ENCODE results near the gene RSPH4A.
"Not testable (repeated sequence)": the region's sequence is repeated elsewhere in the genome, so short reads cannot be mapped to it uniquely, and the experiment has no call there.

RSPH4A gene

DNA sequence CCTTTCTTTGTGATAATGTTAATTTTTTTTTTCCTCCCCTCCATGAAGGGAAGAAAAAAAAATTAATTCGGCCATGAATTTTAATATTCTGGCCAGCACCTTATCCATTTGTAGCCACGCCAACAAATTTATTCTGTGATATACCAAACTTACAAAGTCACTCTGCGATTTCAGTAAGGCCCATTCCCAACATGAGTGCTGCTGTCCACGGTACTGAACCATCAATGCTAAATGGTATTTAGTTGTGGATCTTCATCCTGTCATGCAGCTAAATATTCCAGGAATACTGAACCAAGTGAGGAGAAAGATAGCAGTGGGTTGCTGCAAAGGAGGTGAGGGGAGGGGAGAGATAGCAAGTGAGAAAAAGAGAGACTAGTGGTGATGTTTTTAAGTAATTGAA is 19.5 kb upstream of the RSPH4A start:
- Mint-ChIP-seq H3K4me1 (ENCODE audit: low read depth) (no peaks in the 10 kb centered on the region), H3K27me3 (ENCODE audit: low read depth) (no peaks in the 10 kb centered on the region), H3K9me3 (no peaks in the 10 kb centered on the region), H3K36me3 (ENCODE audit: low read depth) (peaks cover 27% of the 10 kb centered on the region), H3K4me3 (no peak overlapping the region), H3K27ac (no peak overlapping the region)

DNA sequence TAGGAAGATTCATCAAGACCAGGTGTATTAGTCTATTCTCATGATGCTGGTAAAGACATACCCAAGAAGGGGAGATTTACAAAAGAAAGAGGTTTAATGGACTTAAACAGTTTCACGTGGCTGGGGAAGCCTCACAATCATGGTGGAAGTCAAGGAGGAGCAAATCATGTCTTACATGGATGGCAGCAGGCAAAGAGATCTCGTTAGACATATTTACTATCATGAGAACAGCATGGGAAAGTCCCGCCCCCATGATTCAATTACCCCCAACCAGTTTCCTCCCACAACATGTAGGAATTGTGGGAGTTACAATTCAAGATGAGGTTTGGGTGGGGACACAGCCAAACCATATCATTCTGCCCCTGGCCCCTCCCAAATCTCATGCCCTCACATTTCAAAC is 12.4 kb upstream of the RSPH4A start:
- H3K27ac Mint-ChIP-seq; H3K9me3 Mint-ChIP-seq; H3K4me3 Mint-ChIP-seq; H3K27me3 Mint-ChIP-seq (ENCODE audit: low read depth); H3K4me1 Mint-ChIP-seq (ENCODE audit: low read depth); H3K36me3 Mint-ChIP-seq (ENCODE audit: low read depth): not testable (repeated sequence)

DNA sequence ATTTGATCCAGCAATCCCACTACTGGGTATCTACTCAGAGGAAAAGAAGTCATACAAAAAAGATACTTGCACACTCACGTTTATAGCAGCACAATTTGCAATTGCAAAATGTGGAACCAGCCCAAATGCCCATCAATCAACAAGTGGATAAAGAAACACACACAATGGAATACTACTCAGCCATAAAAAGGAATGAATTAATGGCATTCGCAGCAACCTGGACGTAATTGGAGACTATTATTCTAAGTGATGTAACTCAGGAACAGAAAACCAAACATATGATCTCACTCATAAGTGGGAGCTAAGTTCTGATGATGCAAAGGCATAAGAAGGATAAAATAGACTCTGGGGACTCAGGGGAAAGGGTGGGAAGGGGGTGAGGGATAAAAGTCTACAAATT is 11.4 kb upstream of the RSPH4A start:
- not testable (repeated sequence) for H3K4me3 Mint-ChIP-seq; H3K27me3 Mint-ChIP-seq (ENCODE audit: low read depth); H3K9me3 Mint-ChIP-seq; H3K36me3 Mint-ChIP-seq (ENCODE audit: low read depth); H3K27ac Mint-ChIP-seq; H3K4me1 Mint-ChIP-seq (ENCODE audit: low read depth)

DNA sequence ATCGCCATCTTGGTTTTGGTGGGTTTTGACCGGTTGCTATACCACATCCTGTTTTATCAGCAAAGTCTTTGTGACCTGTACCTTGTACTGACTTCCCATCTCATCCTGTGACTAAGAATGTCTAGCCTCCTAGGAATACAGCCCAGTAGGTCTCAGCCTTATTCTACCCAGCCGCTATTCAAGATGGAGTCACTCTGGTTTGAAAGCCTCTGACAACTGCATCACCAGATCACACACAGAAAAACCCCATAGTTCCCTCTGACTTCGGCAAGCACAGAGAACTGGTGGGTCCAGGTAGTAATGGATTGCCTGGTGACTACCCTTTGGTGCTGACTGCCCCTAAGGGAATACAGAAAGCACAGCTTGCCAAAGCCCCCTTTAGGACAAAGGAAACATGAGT is 10.3 kb upstream of the RSPH4A start:
- no peak overlapping the region for H3K27ac Mint-ChIP-seq
- peaks cover 3% of the 10 kb centered on the region for H3K36me3 Mint-ChIP-seq (ENCODE audit: low read depth)
- peaks cover 4% of the 10 kb centered on the region for H3K9me3 Mint-ChIP-seq
- no peak overlapping the region for H3K4me3 Mint-ChIP-seq
- peaks cover 7% of the 10 kb centered on the region for H3K27me3 Mint-ChIP-seq (ENCODE audit: low read depth)
- no peaks in the 10 kb centered on the region for H3K4me1 Mint-ChIP-seq (ENCODE audit: low read depth)

DNA sequence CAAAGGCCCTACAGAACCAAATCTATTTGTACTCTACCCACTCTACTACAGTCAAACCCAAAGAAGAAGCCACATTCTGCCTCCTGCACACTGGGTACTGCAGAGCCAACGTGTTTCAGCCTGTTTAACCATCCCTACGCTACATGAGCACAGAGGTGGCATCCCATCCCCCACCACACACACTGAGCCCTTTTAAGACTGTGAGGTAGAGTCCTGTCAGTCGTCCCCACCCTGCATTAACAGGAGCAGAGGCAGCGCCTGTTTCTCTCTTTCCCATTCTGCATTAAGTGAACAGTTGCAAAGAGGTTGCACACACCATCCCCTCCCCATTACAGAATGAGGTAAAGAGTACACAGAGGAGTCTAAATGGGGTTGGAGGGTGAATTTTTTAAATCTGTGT is 5.2 kb upstream of the RSPH4A start:
- Mint-ChIP-seq H3K4me1 (ENCODE audit: low read depth) (peaks cover 2% of the 10 kb centered on the region), H3K4me3 (no peak overlapping the region), H3K27me3 (ENCODE audit: low read depth) (peaks cover 34% of the 10 kb centered on the region), H3K27ac (no peak overlapping the region), H3K36me3 (ENCODE audit: low read depth) (no peaks in the 10 kb centered on the region), H3K9me3 (no peaks in the 10 kb centered on the region)

DNA sequence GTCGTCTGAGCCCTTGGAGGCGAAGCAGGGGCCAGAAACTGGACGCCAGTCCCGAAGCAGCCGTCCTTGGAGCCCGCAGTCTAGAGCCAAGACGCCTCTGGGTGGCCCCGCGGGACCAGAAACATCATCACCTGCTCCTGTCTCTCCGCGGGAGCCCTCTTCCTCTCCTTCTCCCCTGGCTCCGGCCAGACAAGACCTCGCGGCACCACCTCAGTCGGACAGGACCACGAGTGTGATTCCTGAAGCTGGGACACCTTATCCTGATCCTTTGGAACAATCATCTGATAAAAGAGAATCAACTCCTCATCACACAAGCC is 416 bp downstream of the RSPH4A start:
- H3K27me3 Mint-ChIP-seq (ENCODE audit: low read depth): peaks cover 49% of the 10 kb centered on the region
- H3K36me3 Mint-ChIP-seq (ENCODE audit: low read depth): no peaks in the 10 kb centered on the region
- peak overlapping the region; percentile 84 for H3K4me3 Mint-ChIP-seq
- no peak overlapping the region for H3K27ac Mint-ChIP-seq
- peaks cover 14% of the 10 kb centered on the region for H3K4me1 Mint-ChIP-seq (ENCODE audit: low read depth)
- no peaks in the 10 kb centered on the region for H3K9me3 Mint-ChIP-seq

DNA sequence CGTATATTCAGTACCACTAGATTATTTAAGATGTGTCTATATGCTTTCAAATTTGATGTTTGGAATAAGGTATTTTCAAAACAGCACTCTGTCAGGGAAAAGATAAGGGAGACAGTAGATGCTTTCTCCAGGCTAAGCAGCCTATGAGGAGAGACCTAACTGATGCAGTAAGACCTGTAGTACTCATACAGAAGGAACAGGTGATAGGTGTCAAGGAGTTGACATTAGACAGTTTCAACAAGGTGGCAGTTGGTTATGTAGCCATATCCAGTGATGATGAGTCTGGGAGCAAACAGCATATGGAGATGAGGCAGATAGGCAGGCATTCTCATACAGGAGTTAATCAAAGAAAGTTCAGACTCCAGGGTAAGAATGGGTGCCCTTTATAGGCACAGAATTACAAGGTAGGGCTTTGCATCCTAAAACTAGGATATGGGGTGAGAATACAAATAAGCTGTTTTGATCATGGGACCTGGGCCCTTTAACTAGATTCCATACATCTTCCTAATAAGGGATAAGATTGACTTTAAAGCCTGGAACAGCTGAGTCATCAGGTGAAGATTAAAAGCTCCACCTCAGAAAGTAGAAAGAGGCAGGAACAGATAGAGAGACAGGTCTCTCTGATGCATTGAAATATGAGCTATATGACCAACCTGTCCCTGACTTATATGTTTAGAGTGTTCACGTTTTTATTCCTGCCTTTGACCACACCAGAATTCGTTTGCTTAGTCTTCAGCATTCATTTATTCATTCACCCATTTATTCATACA is 7.9 kb downstream of the RSPH4A start:
- no peaks in the 10 kb centered on the region for H3K4me1 Mint-ChIP-seq (ENCODE audit: low read depth)
- no peak overlapping the region for H3K4me3 Mint-ChIP-seq
- H3K9me3 Mint-ChIP-seq: no peaks in the 10 kb centered on the region
- no peak overlapping the region for H3K27ac Mint-ChIP-seq
- H3K27me3 Mint-ChIP-seq (ENCODE audit: low read depth): peaks cover 4% of the 10 kb centered on the region
- no peaks in the 10 kb centered on the region for H3K36me3 Mint-ChIP-seq (ENCODE audit: low read depth)

DNA sequence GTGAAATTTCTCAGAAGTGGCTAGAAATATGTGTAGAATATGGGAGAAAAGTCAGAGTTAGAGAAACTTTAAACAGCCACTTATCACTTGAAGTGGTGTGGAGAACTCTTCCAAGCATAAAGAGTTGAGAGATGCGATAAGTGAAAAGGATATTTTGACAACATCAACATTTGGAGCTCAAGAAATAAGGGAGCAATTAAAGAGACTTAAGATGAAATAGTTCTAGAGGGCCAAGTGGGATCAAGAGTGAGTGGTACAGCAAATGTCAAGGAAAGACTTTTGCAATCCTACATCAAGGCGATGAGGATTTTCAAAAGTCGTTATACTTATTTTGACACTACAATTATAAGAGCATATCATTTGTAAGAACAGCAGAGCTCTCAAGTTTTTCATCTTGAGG is 9.6 kb downstream of the RSPH4A start:
- H3K4me3 Mint-ChIP-seq: no peak overlapping the region
- H3K9me3 Mint-ChIP-seq: no peaks in the 10 kb centered on the region
- H3K27ac Mint-ChIP-seq: no peak overlapping the region
- peaks cover 4% of the 10 kb centered on the region for H3K27me3 Mint-ChIP-seq (ENCODE audit: low read depth)
- no peaks in the 10 kb centered on the region for H3K36me3 Mint-ChIP-seq (ENCODE audit: low read depth)
- H3K4me1 Mint-ChIP-seq (ENCODE audit: low read depth): no peaks in the 10 kb centered on the region

DNA sequence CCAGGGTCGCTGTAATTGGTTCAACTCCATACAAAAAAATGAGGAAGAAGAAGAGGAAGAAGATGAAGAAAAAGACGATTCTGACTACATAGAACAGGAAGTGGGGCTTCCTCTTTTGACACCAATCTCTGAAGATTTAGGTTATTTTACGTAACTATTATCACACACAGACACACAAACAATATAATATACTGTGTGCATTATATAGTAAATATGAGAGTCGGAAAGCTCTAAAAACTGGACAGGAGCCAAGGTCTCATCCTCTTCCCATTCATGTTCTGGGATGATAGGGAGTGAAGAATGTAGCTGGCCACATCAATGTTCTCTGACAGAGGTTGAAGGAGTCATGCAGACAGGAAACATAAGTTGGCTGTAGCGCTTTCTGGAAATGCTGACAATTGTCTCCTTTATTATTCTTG is 13.3 kb downstream of the RSPH4A start:
- Mint-ChIP-seq H3K4me3 (no peak overlapping the region), H3K27me3 (ENCODE audit: low read depth) (no peaks in the 10 kb centered on the region), H3K9me3 (no peaks in the 10 kb centered on the region), H3K27ac (no peak overlapping the region), H3K36me3 (ENCODE audit: low read depth) (peaks cover 12% of the 10 kb centered on the region), H3K4me1 (ENCODE audit: low read depth) (no peaks in the 10 kb centered on the region)

DNA sequence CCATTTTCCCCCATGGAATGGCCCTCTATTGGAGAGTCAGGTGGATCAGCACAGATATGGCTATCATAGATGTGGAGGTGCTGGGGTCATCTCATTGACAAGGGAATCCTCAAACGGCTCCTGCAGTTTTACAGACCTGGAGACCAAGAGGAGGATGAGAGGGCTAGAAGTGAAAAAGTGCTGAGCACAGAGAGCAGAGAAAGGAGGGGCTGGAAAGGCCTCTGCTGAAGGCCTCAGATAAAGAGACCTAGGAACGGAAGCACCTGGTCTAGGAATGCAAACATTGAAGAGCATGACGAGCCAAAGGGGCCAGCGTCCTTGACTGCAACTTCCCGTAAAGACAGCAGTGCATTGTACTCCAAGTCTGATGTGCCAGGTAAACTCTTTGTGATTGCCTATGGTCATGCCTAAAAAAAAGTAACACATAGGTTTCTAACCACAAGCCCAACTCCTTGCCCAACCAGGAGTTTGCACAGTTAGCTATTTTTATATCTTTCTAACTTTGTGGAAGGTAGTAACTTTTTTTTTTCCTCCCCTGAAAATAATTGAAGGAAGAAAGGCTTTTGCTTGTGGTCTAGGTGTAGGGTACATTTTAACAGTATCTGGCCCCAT is 15.2 kb downstream of the RSPH4A start:
- Mint-ChIP-seq H3K27ac (no peak overlapping the region), H3K27me3 (ENCODE audit: low read depth) (no peaks in the 10 kb centered on the region), H3K36me3 (ENCODE audit: low read depth) (peaks cover 16% of the 10 kb centered on the region), H3K9me3 (no peaks in the 10 kb centered on the region), H3K4me1 (ENCODE audit: low read depth) (no peaks in the 10 kb centered on the region), H3K4me3 (no peak overlapping the region)

DNA sequence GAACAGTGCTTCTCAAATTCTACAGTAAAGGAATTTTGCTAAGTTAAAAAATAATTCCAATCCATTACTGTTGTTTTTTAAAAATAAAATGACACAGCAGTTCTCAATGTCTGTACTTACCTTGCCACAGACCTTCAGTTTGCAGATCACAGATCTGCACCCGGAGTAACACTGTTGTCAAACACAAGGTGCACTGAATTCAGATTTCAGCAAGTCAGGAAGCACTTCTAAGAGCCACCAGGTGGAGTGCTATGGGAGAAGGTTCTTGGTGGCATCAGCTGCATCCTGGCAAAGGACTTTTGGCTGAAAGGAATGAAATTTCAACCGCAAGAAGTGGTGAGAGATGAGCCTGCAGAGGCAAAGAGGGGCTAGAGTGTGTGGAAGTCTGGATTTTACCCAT is 17.4 kb downstream of the RSPH4A start:
- no peaks in the 10 kb centered on the region for H3K27me3 Mint-ChIP-seq (ENCODE audit: low read depth)
- peaks cover 16% of the 10 kb centered on the region for H3K36me3 Mint-ChIP-seq (ENCODE audit: low read depth)
- H3K27ac Mint-ChIP-seq: no peak overlapping the region
- no peaks in the 10 kb centered on the region for H3K9me3 Mint-ChIP-seq
- no peaks in the 10 kb centered on the region for H3K4me1 Mint-ChIP-seq (ENCODE audit: low read depth)
- H3K4me3 Mint-ChIP-seq: no peak overlapping the region

DNA sequence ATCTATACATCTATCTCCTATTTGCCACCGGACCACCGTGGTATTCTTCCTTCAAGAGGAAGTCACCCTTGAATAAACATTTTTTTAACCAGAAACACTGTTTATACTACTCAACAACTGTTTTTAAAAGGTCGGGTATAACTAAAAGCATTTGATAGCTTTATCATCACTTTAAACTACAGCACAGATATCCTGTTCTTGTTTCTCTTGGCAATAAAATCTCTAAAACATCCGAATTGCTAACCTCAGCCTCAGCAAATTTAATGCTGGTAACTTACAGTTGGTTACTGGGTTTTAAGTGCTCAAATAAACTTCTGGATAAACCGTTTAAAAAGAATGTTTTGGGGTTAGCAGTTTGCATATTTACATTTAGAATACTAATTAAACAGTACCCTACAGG is 31.9 kb downstream of the RSPH4A start:
- H3K36me3 Mint-ChIP-seq (ENCODE audit: low read depth): peaks cover 31% of the 10 kb centered on the region
- no peak overlapping the region for H3K4me3 Mint-ChIP-seq
- H3K9me3 Mint-ChIP-seq: no peaks in the 10 kb centered on the region
- H3K4me1 Mint-ChIP-seq (ENCODE audit: low read depth): peaks cover 10% of the 10 kb centered on the region
- H3K27me3 Mint-ChIP-seq (ENCODE audit: low read depth): no peaks in the 10 kb centered on the region
- no peak overlapping the region for H3K27ac Mint-ChIP-seq

DNA sequence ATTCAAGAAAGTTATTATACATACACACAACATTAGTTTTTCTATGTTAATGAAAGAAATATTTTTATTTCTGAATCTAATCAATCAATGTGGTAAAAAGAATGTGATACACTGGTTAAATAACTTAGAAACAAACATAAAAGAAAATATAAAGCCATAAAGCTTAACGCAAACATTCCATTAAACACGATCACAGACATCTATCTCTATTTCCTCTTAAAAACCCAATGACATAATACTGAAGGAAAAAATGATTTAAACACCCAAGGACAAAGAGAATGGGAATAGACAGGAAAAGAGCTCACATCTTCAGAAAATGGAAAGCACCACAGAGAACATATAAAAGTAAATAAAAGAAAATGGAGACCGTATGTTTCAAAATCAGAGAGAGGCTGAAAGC is 32.9 kb downstream of the RSPH4A start:
- Mint-ChIP-seq H3K27me3 (ENCODE audit: low read depth) (no peaks in the 10 kb centered on the region), H3K9me3 (no peaks in the 10 kb centered on the region), H3K4me1 (ENCODE audit: low read depth) (peaks cover 10% of the 10 kb centered on the region), H3K4me3 (no peak overlapping the region), H3K36me3 (ENCODE audit: low read depth) (peaks cover 28% of the 10 kb centered on the region), H3K27ac (no peak overlapping the region)

DNA sequence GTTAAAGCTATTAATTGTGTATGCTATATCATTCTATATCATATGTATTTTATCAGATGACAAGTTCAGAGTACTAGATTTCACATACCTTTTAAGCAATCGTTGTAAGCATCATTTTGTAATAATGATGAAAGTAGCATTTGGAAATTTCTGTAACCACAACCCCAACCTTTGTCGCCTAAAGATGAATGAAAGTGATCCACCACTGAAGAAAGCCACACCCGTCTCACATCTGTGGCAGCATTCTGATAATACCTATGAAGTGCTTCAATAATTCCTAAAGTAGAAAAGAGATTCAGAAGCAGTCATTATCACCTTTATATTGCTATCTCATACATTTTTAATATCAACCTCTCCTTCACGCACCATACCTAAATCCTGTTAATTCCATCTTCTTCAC is 35.6 kb downstream of the RSPH4A start:
- H3K4me3 Mint-ChIP-seq: no peak overlapping the region
- H3K4me1 Mint-ChIP-seq (ENCODE audit: low read depth): peaks cover 7% of the 10 kb centered on the region
- H3K27ac Mint-ChIP-seq: no peak overlapping the region
- no peaks in the 10 kb centered on the region for H3K9me3 Mint-ChIP-seq
- H3K27me3 Mint-ChIP-seq (ENCODE audit: low read depth): no peaks in the 10 kb centered on the region
- peaks cover 31% of the 10 kb centered on the region for H3K36me3 Mint-ChIP-seq (ENCODE audit: low read depth)

DNA sequence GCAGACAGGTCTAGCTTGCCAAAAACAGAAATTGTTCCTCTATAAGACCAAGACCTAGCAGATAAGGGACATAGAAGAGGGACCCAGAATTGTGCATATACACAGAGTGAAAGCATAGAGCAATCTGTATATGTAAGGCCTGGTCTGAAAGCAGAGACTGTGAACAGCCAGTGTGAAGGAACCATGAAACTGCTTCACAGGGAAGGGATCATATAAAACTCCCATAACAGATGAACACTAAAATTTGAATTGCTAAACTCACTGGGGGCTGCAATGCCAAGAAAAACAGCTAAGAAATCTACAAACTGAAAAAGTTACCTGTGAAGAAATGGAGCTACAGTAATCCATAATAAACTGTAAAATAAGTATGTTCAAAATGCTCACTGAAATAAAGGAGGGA is 45.3 kb downstream of the RSPH4A start:
- Mint-ChIP-seq H3K27me3 (ENCODE audit: low read depth) (no peaks in the 10 kb centered on the region), H3K9me3 (no peaks in the 10 kb centered on the region), H3K27ac (no peak overlapping the region), H3K36me3 (ENCODE audit: low read depth) (peaks cover 40% of the 10 kb centered on the region), H3K4me1 (ENCODE audit: low read depth) (peaks cover 33% of the 10 kb centered on the region), H3K4me3 (no peak overlapping the region)

DNA sequence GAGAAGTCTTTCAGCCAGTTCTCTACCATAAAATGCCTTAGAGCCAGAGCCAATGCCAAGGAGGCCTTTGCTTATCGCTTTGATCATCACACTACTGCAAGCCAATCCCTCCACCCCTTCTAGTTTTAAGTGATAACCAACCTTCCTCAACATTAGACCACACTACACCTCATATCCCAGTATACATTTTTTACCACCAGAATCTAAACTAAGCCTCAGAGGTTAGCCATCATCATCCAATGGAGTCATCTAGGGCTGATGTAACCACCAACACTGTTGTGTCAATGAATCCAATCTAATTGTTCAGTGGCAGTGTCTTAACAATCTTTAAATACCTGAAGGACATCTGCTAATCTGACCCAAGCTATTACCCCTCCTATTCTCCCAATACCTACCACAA is 45.9 kb downstream of the RSPH4A start:
- Mint-ChIP-seq H3K4me1 (ENCODE audit: low read depth) (peaks cover 37% of the 10 kb centered on the region), H3K27me3 (ENCODE audit: low read depth) (no peaks in the 10 kb centered on the region), H3K9me3 (no peaks in the 10 kb centered on the region), H3K4me3 (no peak overlapping the region), H3K27ac (no peak overlapping the region), H3K36me3 (ENCODE audit: low read depth) (peaks cover 38% of the 10 kb centered on the region)
